Stimulated activated CD8-positive, alpha-beta memory T cell treated with anti-CD3 and anti-CD28 coated beads, Interleukin-2, amount 100 ng/mL, for 48 hours (primary cell): ENCODE results near the gene IFI35.
"Not testable (repeated sequence)": the region's sequence is repeated elsewhere in the genome, so short reads cannot be mapped to it uniquely, and the experiment has no call there.

Source experiments
- DNase-seq, 2 donors: peaks; one replicate each; pipeline ENCODE4 v3.0.0-alpha.2; 2020; ENCODE audit warnings: low read depth in 2 of 2

IFI35 gene

GRCh38 chr17:43024407-43025289, 18.1 kb downstream of the IFI35 start, which contains the start of gene RND2:
TSS of gene RND2 (plus strand) at chr17:43025231. CDS start at chr17:43025348, 117 bp downstream.
- DNase-seq, result peak; percentile 54 to 68

GRCh38 chr17:43025290-43025657, 18.7 kb downstream of the IFI35 start:
- DNase-seq, result no peak

- no peak for DNase-seq
Measured at GRCh38 chr17:43025766-43026537, 19.4 kb downstream of the IFI35 start.

- DNase-seq, result no peak
Measured at GRCh38 chr17:43026595-43026994, 20.0 kb downstream of the IFI35 start.

- DNase-seq, result no peak
Measured at GRCh38 chr17:43027091-43028032, 20.8 kb downstream of the IFI35 start.

GRCh38 chr17:43028221-43028861, 21.8 kb downstream of the IFI35 start:
- DNase-seq, result no peak

GRCh38 chr17:43030137-43030767, 23.7 kb downstream of the IFI35 start:
- no peak for DNase-seq

- no peak for DNase-seq
Measured at GRCh38 chr17:43031666-43032065, 25.1 kb downstream of the IFI35 start.

GRCh38 chr17:43033948-43034881, 27.6 kb downstream of the IFI35 start:
- DNase-seq, result no peak

GRCh38 chr17:43034894-43035293, 28.3 kb downstream of the IFI35 start:
- no peak for DNase-seq

GRCh38 chr17:43039646-43040045, 33.1 kb downstream of the IFI35 start:
- DNase-seq, result no peak

GRCh38 chr17:43040655-43041054, 34.1 kb downstream of the IFI35 start:
- DNase-seq, result no peak

GRCh38 chr17:43042025-43042628, 35.5 kb downstream of the IFI35 start:
- no peak for DNase-seq

- no peak for DNase-seq
Measured at GRCh38 chr17:43043307-43043706, 36.7 kb downstream of the IFI35 start.

- no peak for DNase-seq
Measured at GRCh38 chr17:43044024-43044423, 37.4 kb downstream of the IFI35 start.

- DNase-seq, result no peak
Measured at GRCh38 chr17:43051969-43052368, 45.4 kb downstream of the IFI35 start.

GRCh38 chr17:43053008-43053407, 46.4 kb downstream of the IFI35 start:
- not testable (repeated sequence) for DNase-seq

GRCh38 chr17:43056051-43056450, 49.5 kb downstream of the IFI35 start:
- no peak for DNase-seq

GRCh38 chr17:43062984-43063638, 56.5 kb downstream of the IFI35 start:
- no peak for DNase-seq
